GM12891 (cell line): ENCODE data around the gene GLIS2.

Experiments used
- PAX5 ChIP-seq: IDR thresholded peaks from 2 replicates; pipeline ENCODE4 v1.6.1; 2011; ENCODE audit warnings: low read length, moderate library complexity, mild to moderate bottlenecking; ENCODE audit not compliant: insufficient read depth, severe bottlenecking
- POLR2A ChIP-seq: IDR thresholded peaks from 2 replicates; pipeline ENCODE4 v1.6.1; 2011; ENCODE audit warnings: low read depth, low read length, control low read depth
- POLR2AphosphoS5 ChIP-seq: IDR thresholded peaks from 2 replicates; pipeline ENCODE4 v1.6.1; 2011; ENCODE audit warnings: low read depth, low read length, control low read depth
- POU2F2 ChIP-seq: IDR thresholded peaks from 2 replicates; pipeline ENCODE4 v1.6.1; 2011; ENCODE audit warnings: low read depth, mild to moderate bottlenecking, control low read depth, low read length, moderate library complexity
- SPI1 ChIP-seq: IDR thresholded peaks from 2 replicates; pipeline ENCODE4 v1.6.1; 2011; ENCODE audit warnings: low read depth, low read length, control low read depth
- TAF1 ChIP-seq: IDR thresholded peaks from 2 replicates; pipeline ENCODE4 v1.6.1; 2011; ENCODE audit warnings: low read depth, low read length, control low read depth

DNA sequence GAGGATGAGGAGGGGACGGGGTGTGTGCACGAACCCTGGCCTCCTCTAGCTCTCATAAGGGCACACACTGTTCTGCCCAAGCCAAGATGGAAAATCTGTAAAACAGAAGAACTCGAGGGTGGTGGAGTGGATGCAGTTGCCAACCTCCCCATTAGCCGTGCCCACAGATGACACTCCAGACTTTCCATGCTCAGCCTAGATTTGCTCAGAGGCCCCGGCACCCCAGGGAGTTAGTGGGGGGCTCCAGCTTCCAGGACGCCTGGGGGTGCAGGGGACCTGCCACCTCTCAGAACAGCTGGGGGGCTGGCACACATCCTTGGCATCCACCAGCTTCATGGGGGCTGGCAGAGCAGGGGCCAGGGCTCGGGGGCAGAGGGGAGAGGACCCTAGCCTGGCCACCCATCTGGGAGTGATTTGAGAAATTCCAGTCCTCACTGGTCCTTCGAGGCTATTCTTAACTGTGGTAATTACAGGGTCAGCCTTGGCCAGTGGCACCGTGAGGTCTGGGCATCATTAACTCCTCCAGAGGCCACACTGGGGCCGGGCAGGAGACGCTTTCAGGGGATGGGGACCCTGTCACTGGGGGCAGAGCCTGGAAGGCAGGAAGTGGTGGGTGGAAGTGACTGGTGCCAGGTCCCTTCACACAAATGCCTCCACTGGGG, 70.1 kb downstream of the GLIS2 start:
- no peak for TF ChIP-seq POLR2AphosphoS5
- no peak for TF ChIP-seq POU2F2
- no peak for TF ChIP-seq TAF1
- TF ChIP-seq POLR2A = no peak
- TF ChIP-seq SPI1 = no peak
- TF ChIP-seq PAX5 = no peak
